ENCODE measurements around the gene KCNH2.
A peak's percentile ranks its signal among the peaks of the same experiment; 100 is the strongest.

KCNH2 gene

DNA sequence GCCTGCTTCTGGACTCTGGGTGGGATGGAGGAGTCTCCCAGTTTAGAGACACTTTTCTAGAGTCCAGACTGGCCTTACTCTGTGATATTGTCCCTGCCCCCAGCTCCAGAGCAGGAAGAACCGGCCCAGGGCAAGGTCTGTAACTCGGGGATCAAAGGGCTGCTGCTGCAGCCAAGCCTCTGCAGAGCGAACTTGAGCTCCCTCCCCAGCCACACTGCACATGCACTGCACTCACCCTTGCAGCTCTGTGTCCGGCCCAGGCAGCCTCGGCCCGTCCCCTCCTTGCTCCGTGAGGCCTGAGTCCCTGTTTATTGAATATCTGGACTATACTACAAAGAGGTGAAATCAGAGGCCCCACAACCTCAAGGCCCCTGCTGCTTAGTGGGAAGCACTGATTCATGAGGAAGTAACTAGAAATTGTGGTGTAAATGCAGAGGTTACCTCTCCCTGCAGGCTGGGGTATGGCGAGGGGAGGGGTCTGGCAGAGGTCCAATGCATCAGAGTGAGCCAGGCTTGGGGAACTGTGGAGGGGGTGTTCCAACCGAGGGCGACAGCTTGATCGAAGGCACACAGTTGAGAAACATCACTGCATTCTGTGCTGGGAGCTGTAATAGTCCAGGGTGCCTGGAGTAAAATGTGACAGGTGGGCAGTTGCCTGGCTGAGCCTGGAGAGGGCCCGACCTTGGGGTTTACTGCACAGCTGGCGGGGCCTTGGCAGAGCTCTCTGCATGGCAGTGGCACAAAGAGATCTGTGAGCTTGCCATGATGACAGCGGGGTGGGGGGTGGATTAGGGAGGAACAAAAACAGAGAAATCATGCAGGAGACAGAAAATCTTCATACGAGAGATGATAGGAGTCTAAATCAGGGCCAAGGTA is 76.7 kb downstream of the KCNH2 start:
- DNase-seq, result no peak

- DNase-seq, result no peak
Observed at GRCh38 chr7:150900675-150901074, 77.4 kb downstream of the KCNH2 start.

DNA sequence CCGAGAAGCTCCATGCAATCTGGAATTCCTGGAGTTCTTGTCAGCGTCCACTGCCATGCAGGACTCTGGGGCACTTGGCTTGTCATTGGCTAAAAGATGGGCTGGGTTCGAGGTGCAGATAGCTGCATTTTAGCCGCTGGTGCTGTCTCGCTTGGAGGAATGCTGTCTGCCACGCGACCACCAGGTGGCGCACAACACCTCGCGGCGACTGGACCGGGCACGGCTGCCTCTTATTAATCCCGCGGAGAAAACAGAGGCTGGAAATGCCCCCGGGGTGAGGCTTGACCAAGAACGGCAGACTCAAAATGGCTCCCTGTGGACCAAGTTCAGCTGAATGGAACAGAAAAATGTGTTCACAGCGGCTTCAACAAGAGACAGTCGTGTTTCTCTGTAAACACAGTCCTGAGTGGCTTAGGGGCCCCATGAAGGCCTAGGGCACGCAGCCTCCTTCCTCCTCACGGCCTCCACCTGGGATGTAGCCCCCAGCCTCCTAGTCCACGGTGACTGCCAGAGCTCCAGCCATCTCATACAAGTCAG is 79.6 kb downstream of the KCNH2 start:
- peak; percentile 51 for DNase-seq

DNA sequence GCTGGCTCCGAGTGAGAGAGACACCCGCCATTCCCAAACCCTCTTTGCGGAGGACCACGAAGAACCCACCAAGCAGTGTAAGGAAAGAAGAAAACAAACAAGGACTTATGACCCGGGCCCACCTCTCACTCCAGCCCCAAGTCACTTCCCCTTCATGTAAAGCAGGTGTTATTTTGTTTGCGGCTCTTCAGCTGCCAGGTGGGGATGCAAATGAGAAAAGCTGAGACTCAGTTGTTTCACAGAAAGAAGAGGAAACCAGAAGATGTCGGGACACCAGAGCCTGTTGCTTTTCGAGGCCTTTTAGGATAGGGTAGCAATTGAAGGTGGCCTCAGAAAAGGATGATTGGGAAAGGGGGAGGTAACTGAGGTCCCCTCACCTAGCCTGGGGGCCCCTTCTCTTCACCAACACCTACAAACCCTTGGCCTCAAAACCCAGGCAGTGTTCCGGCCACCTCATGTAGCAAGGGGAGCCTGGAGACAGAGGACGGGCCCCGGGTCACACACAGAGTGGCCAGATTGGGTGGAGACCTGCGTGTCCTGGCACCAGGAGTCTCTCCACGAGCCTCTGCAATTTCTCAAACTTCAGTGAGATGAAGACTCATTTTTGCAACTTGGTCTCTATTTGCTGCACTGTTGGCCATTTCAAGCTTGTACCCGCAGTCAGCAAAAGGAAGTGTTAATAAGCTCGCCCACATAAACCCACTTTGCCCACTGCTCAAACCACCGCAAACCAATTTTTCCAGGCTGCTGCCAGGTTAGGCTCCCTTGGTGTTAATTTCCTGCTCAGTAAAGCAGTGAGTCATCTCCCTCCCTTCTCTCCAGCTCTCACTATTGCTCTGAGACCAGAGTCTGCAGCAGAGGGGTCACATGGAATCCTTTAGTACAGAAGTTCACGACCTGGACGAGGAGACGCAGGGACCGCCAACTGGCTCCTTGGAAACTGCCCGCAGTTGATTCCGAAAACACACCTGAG is 80.3 kb downstream of the KCNH2 start:
- DNase-seq, result no peak

- DNase-seq, result no peak
Observed at GRCh38 chr7:150896562-150897209, 81.4 kb downstream of the KCNH2 start.

GRCh38 chr7:150895809-150896208 is 82.3 kb downstream of the KCNH2 start:
- no peak for DNase-seq
